ENCODE data around the gene SCUBE1.

The SCUBE1 gene

GRCh38 chr22:43338766-43339345, 4.3 kb downstream of the SCUBE1 start:
- no peak for TF ChIP-seq CTCF (IDR thresholded peaks at IDR 0.05; ENCODE audit: extremely low read depth, insufficient read depth, missing control alignments)
- in situ Hi-C loops (cut with MboI; ENCODE audit: low pct_unique_long_range_greater_than_20kb, low sequenced_read_pairs, unreplicated experiment) = no loop called here
- no peak for DNase-seq (ENCODE audit: low spot score)

- no peak for DNase-seq (ENCODE audit: low spot score)
- no peak for TF ChIP-seq CTCF (IDR thresholded peaks at IDR 0.05; ENCODE audit: extremely low read depth, insufficient read depth, missing control alignments)
- in situ Hi-C loops (cut with MboI; ENCODE audit: low pct_unique_long_range_greater_than_20kb, low sequenced_read_pairs, unreplicated experiment) = no loop called here
Measured at GRCh38 chr22:43337946-43338345, 5.2 kb downstream of the SCUBE1 start.

DNA sequence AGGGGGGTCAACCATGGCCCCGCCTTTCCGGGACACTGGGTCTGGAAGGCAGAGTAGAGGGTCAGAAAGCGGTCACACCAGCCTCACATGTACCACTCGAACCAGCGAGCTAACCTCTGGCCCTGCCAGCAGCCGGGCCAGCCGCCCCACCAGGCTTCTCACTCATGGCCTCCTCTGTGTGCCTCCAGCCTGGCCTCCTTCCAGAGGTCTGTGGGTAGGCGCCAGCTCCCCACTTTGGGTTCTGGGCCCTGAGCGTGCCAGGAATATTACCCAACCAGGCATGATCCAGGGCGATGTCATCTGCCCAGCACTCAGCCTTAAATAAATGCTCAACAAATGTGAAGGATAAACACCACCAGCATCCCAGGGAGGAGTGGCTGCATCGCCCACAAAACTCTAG, 5.8 kb downstream of the SCUBE1 start:
- in situ Hi-C loops (cut with MboI; ENCODE audit: low pct_unique_long_range_greater_than_20kb, low sequenced_read_pairs, unreplicated experiment) = no loop called here

DNA sequence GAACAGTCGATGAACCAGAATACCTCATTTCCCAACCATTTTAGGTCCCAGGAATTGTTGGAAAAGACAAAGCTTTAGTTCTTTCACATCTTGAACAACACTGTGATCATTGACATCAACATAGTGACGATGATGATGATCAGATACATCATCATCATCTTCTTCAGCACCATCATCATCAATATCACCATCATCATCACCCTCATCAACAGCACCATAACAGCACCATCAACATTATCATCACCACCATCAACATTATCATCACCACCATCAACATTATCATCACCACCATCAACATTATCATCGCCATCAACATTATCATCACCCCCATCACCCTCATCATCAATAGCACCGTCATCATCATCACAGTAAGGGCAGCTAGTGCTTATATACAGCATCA, 8.8 kb downstream of the SCUBE1 start:
- in situ Hi-C loops (cut with MboI; ENCODE audit: low pct_unique_long_range_greater_than_20kb, low sequenced_read_pairs, unreplicated experiment) = no loop called here
- no peak for DNase-seq (ENCODE audit: low spot score)
- TF ChIP-seq CTCF (IDR thresholded peaks at IDR 0.05; ENCODE audit: extremely low read depth, insufficient read depth, missing control alignments) = no peak

More for the DNA sequence above, 5.8 kb downstream of the SCUBE1 start:
- TF ChIP-seq CTCF (IDR thresholded peaks at IDR 0.05; ENCODE audit: extremely low read depth, insufficient read depth, missing control alignments) = no peak
- no peak for DNase-seq (ENCODE audit: low spot score)

DNA sequence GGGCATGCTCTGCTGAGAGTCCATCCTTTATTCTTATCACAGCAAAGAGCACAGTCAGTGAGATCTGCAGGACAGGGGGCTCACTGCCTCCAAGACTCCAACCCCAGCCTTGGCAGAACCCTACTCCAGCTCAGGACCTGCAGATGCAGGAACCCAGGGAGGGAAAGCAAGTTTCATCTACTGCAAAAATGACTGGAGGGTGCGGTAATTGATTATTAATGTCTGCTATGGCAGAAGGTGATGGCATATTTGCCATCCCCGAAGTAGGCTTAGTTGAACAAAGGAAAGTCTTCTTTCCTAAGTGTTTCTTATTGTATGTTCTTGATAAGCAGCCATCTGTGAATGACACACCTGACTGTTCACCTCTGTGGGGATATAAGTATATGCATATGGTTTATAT, 9.2 kb downstream of the SCUBE1 start:
- in situ Hi-C loops (cut with MboI; ENCODE audit: low pct_unique_long_range_greater_than_20kb, low sequenced_read_pairs, unreplicated experiment) = no loop called here
- no peak for TF ChIP-seq CTCF (IDR thresholded peaks at IDR 0.05; ENCODE audit: extremely low read depth, insufficient read depth, missing control alignments)
- DNase-seq (ENCODE audit: low spot score) = no peak

- no peak for TF ChIP-seq CTCF (IDR thresholded peaks at IDR 0.05; ENCODE audit: extremely low read depth, insufficient read depth, missing control alignments)
- in situ Hi-C loops (cut with MboI; ENCODE audit: low pct_unique_long_range_greater_than_20kb, low sequenced_read_pairs, unreplicated experiment) = no loop called here
- no peak for DNase-seq (ENCODE audit: low spot score)
Measured at GRCh38 chr22:43333156-43333555, 10.0 kb downstream of the SCUBE1 start.

- TF ChIP-seq CTCF (IDR thresholded peaks at IDR 0.05; ENCODE audit: extremely low read depth, insufficient read depth, missing control alignments) = no peak
- in situ Hi-C loops (cut with MboI; ENCODE audit: low pct_unique_long_range_greater_than_20kb, low sequenced_read_pairs, unreplicated experiment) = no loop called here
- DNase-seq (ENCODE audit: low spot score) = no peak
Measured at GRCh38 chr22:43331698-43332097, 11.5 kb downstream of the SCUBE1 start.

All from GM13977 (cell line).